HEK293 (cell line): ENCODE measurements around the gene TUBD1.

Experiments
- CTCF ChIA-PET: fragments of 350-600 bp; formaldehyde crosslinking; extraction: SDS; loops from one replicate; lab custom pipeline; 2021; ENCODE audit warnings: antibody characterized with exemption; lab: Yijun Ruan, JAX
- POLR2A ChIA-PET: fragments of 300-600 bp; formaldehyde crosslinking; extraction: SDS; loops from one replicate; lab custom pipeline; 2020; ENCODE audit warnings: antibody characterized with exemption, inconsistent platforms; lab: Yijun Ruan, JAX
- H3K27ac ChIP-seq: fragments of 200-500 bp; sonication (Bioruptor generic); 2 replicates; pipeline ENCODE4 v1.5.1; 2014; ENCODE audit warnings: low read depth, low read length, control low read depth, inconsistent platforms; ENCODE audit errors: extremely low read depth
- H3K36me3 ChIP-seq, 2 experiments: fragments of 200-500 bp in 1 of 2; sonication (Bioruptor generic) in 1 of 2; 1 replicate in 1 of 2; 2 replicates in 1 of 2; pipeline ENCODE4 v1.5.1; 2014 to 2017; ENCODE audit warnings: inconsistent platforms in 2 of 2, low read length in 2 of 2; ENCODE audit not compliant: control insufficient read depth in 2 of 2, insufficient read depth in 1 of 2
- H3K4me1 ChIP-seq: fragments of 200-500 bp; sonication (Bioruptor generic); 2 replicates; pipeline ENCODE4 v1.5.1; 2014; ENCODE audit warnings: mild to moderate bottlenecking, low read length, inconsistent platforms; ENCODE audit not compliant: control insufficient read depth, insufficient read depth
- H3K4me3 ChIP-seq: 2 replicates; pipeline ENCODE4 v1.5.1; 2011; ENCODE audit warnings: low read depth, mild to moderate bottlenecking, control low read depth, low read length, moderate library complexity
- H3K9me3 ChIP-seq: fragments of 200-500 bp; sonication (Bioruptor generic); 2 replicates; pipeline ENCODE4 v1.5.1; 2014; ENCODE audit warnings: low read depth, low read length, inconsistent platforms; ENCODE audit not compliant: control insufficient read depth, insufficient read depth
- SP3 ChIP-seq: fragments of 450-650 bp; formaldehyde crosslinking; IDR thresholded peaks from 2 replicates; pipeline ENCODE4 v1.5.1; 2016; ENCODE audit warnings: missing biosample characterization, missing genetic modification characterization
- TRIM28 ChIP-seq: IDR thresholded peaks from 2 replicates; pipeline ENCODE4 v1.6.1; 2011; ENCODE audit warnings: low read length, control low read depth, borderline replicate concordance
- ZFHX2 ChIP-seq: fragments of 450-650 bp; formaldehyde crosslinking; conservative IDR thresholded peaks from 2 replicates; pipeline ENCODE4 v1.5.1; 2016; ENCODE audit warnings: missing biosample characterization, missing genetic modification characterization
- ZNF548 ChIP-seq: fragments of 450-650 bp; formaldehyde crosslinking; IDR thresholded peaks from 2 replicates; pipeline ENCODE4 v1.5.1; 2016; ENCODE audit warnings: missing biosample characterization, missing genetic modification characterization
- ZSCAN30 ChIP-seq: fragments of 450-650 bp; IDR thresholded peaks from 2 replicates; pipeline ENCODE4 v1.5.1; 2018; ENCODE audit warnings: missing biosample characterization, mild to moderate bottlenecking, missing genetic modification characterization, moderate library complexity
- TF ChIP-seq, protein P1 (sequence below): fragments of 450-650 bp; formaldehyde crosslinking; IDR thresholded peaks from 2 replicates; pipeline ENCODE4 v1.5.1; 2016; ENCODE audit warnings: missing biosample characterization, missing genetic modification characterization
- TF ChIP-seq, protein P2 (sequence below): fragments of 450-650 bp; formaldehyde crosslinking; IDR thresholded peaks from 2 replicates; pipeline ENCODE4 v1.5.1; 2016; ENCODE audit warnings: missing biosample characterization, missing genetic modification characterization, borderline replicate concordance
- TF ChIP-seq, protein P3 (sequence below): fragments of 450-650 bp; formaldehyde crosslinking; IDR thresholded peaks from 2 replicates; pipeline ENCODE4 v1.5.1; 2016; ENCODE audit warnings: missing biosample characterization, missing genetic modification characterization
- TF ChIP-seq, protein P4 (sequence below): IDR thresholded peaks from 2 replicates; pipeline ENCODE4 v1.6.1; 2011; ENCODE audit warnings: mild to moderate bottlenecking, low read depth, low read length, borderline replicate concordance
- TF ChIP-seq, protein P5 (sequence below): fragments of 450-650 bp; formaldehyde crosslinking; IDR thresholded peaks from 2 replicates; pipeline ENCODE4 v1.5.1; 2016; ENCODE audit warnings: missing biosample characterization, missing genetic modification characterization

Gene TUBD1

DNA sequence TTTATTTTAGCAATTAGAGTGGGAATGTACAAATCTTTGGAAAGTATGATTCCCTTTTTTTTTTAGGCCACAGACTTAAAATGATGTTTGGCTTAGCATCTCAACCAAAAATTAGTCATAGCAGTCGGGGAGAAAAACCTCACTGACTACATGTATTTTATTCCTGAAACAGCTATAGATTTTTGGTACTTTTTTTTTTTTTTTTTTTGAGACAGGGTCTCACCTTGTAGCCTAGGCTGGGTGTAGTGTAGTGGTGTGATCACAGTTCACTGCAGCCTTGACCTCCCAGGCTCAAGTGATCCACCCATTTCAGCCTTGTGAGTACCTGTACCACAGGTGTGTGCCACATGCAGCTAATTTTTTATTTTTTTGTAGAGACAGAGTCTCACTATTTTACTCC is 48.4 kb upstream of the TUBD1 start:
- no peaks in the 10 kb centered on the region for H3K9me3 ChIP-seq
- POLR2A ChIA-PET: interaction anchor here (1.4 kb wide), 1 partner anchor 24 kb away, joined by 6 read pairs; the partner anchor contains the start of gene RNFT1
- H3K4me3 ChIP-seq: no peak overlapping the region
- CTCF ChIA-PET: interaction anchor here (0.6 to 1.4 kb wide), 2 partner anchors 27 to 499 kb away, joined by 3 to 5 read pairs; no protein-coding TSS in a partner anchor
- TF ChIP-seq, protein P1, sequence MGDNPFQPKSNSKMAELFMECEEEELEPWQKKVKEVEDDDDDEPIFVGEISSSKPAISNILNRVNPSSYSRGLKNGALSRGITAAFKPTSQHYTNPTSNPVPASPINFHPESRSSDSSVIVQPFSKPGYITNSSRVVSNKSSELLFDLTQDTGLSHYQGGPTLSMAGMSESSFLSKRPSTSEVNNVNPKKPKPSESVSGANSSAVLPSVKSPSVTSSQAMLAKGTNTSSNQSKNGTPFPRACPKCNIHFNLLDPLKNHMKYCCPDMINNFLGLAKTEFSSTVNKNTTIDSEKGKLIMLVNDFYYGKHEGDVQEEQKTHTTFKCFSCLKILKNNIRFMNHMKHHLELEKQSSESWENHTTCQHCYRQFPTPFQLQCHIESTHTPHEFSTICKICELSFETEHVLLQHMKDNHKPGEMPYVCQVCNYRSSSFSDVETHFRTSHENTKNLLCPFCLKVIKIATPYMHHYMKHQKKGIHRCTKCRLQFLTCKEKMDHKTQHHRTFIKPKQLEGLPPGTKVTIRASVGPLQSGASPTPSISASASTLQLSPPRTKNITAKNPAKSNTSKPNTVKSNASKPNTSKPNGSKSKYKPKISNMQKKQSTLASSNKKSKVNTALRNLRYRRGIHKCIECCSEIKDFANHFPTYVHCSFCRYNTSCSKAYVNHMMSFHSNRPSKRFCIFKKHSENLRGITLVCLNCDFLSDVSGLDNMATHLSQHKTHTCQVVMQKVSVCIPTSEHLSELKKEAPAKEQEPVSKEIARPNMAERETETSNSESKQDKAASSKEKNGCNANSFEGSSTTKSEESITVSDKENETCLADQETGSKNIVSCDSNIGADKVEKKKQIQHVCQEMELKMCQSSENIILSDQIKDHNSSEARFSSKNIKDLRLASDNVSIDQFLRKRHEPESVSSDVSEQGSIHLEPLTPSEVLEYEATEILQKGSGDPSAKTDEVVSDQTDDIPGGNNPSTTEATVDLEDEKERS (tag by site-specific recombination): no peak
- TF ChIP-seq SP3 (tag by site-specific recombination) (no peak), ZFHX2 (tag by site-specific recombination) (no peak), ZSCAN30 (tag by site-specific recombination) (no peak), TRIM28 (no peak), ZNF548 (tag by site-specific recombination) (no peak)
- TF ChIP-seq, protein P2, sequence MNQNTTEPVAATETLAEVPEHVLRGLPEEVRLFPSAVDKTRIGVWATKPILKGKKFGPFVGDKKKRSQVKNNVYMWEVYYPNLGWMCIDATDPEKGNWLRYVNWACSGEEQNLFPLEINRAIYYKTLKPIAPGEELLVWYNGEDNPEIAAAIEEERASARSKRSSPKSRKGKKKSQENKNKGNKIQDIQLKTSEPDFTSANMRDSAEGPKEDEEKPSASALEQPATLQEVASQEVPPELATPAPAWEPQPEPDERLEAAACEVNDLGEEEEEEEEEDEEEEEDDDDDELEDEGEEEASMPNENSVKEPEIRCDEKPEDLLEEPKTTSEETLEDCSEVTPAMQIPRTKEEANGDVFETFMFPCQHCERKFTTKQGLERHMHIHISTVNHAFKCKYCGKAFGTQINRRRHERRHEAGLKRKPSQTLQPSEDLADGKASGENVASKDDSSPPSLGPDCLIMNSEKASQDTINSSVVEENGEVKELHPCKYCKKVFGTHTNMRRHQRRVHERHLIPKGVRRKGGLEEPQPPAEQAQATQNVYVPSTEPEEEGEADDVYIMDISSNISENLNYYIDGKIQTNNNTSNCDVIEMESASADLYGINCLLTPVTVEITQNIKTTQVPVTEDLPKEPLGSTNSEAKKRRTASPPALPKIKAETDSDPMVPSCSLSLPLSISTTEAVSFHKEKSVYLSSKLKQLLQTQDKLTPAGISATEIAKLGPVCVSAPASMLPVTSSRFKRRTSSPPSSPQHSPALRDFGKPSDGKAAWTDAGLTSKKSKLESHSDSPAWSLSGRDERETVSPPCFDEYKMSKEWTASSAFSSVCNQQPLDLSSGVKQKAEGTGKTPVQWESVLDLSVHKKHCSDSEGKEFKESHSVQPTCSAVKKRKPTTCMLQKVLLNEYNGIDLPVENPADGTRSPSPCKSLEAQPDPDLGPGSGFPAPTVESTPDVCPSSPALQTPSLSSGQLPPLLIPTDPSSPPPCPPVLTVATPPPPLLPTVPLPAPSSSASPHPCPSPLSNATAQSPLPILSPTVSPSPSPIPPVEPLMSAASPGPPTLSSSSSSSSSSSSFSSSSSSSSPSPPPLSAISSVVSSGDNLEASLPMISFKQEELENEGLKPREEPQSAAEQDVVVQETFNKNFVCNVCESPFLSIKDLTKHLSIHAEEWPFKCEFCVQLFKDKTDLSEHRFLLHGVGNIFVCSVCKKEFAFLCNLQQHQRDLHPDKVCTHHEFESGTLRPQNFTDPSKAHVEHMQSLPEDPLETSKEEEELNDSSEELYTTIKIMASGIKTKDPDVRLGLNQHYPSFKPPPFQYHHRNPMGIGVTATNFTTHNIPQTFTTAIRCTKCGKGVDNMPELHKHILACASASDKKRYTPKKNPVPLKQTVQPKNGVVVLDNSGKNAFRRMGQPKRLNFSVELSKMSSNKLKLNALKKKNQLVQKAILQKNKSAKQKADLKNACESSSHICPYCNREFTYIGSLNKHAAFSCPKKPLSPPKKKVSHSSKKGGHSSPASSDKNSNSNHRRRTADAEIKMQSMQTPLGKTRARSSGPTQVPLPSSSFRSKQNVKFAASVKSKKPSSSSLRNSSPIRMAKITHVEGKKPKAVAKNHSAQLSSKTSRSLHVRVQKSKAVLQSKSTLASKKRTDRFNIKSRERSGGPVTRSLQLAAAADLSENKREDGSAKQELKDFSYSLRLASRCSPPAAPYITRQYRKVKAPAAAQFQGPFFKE (tag by site-specific recombination): no peak
- TF ChIP-seq, protein P3, sequence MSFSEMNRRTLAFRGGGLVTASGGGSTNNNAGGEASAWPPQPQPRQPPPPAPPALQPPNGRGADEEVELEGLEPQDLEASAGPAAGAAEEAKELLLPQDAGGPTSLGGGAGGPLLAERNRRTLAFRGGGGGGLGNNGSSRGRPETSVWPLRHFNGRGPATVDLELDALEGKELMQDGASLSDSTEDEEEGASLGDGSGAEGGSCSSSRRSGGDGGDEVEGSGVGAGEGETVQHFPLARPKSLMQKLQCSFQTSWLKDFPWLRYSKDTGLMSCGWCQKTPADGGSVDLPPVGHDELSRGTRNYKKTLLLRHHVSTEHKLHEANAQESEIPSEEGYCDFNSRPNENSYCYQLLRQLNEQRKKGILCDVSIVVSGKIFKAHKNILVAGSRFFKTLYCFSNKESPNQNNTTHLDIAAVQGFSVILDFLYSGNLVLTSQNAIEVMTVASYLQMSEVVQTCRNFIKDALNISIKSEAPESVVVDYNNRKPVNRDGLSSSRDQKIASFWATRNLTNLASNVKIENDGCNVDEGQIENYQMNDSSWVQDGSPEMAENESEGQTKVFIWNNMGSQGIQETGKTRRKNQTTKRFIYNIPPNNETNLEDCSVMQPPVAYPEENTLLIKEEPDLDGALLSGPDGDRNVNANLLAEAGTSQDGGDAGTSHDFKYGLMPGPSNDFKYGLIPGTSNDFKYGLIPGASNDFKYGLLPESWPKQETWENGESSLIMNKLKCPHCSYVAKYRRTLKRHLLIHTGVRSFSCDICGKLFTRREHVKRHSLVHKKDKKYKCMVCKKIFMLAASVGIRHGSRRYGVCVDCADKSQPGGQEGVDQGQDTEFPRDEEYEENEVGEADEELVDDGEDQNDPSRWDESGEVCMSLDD (tag by site-specific recombination): no peak
- TF ChIP-seq, protein P4, sequence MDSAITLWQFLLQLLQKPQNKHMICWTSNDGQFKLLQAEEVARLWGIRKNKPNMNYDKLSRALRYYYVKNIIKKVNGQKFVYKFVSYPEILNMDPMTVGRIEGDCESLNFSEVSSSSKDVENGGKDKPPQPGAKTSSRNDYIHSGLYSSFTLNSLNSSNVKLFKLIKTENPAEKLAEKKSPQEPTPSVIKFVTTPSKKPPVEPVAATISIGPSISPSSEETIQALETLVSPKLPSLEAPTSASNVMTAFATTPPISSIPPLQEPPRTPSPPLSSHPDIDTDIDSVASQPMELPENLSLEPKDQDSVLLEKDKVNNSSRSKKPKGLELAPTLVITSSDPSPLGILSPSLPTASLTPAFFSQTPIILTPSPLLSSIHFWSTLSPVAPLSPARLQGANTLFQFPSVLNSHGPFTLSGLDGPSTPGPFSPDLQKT: no peak
- TF ChIP-seq, protein P5, sequence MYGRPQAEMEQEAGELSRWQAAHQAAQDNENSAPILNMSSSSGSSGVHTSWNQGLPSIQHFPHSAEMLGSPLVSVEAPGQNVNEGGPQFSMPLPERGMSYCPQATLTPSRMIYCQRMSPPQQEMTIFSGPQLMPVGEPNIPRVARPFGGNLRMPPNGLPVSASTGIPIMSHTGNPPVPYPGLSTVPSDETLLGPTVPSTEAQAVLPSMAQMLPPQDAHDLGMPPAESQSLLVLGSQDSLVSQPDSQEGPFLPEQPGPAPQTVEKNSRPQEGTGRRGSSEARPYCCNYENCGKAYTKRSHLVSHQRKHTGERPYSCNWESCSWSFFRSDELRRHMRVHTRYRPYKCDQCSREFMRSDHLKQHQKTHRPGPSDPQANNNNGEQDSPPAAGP (tag by site-specific recombination): no peak
- no peak overlapping the region for H3K27ac ChIP-seq
- H3K4me1 ChIP-seq: no peaks in the 10 kb centered on the region
- H3K36me3 ChIP-seq: peaks cover 64 to 88% of the 10 kb centered on the region in 2 experiments
